HCT116 (cell line): ENCODE results near the gene PTPN7. TPM values are rescaled to one million over a fixed set of nuclear protein-coding genes. Genes with fewer than 3 reads are reported as not detected.

Experiments
- ATAC-seq: fragments of 200-7000 bp; cut with Tn5 transposase; 2 replicates; pipeline ENCODE4 v1.9.1; 2020; ENCODE audit warnings: mild to moderate bottlenecking, moderate library complexity
- BruUV-seq: library from RNA; stranded (reverse); fragments of 400-500 nt; replicated peaks from 2 replicates; lab custom pipeline; 2021; lab: Mats Ljungman, UMichigan
- CTCF ChIA-PET: fragments of 300-600 bp; sonication (Branson Sonifier 250); formaldehyde crosslinking; loops from one replicate; lab custom pipeline; 2021; ENCODE audit warnings: antibody characterized with exemption; lab: Charles Lee
- POLR2A ChIA-PET: fragments of 300-600, 350-600 bp; sonication (Branson Sonifier 250); formaldehyde crosslinking; loops from one replicate; lab custom pipeline; 2021; ENCODE audit warnings: antibody characterized with exemption; lab: Charles Lee
- RAD21 ChIA-PET, 2 experiments: fragments of 300-600 bp; sonication (Branson Sonifier 250); formaldehyde crosslinking; loops; one replicate each; lab custom pipeline; 2023; ENCODE audit warnings: low total read pairs in 2 of 2; ENCODE audit not compliant: uncharacterized antibody in 2 of 2, unreplicated experiment in 2 of 2, low non-redundant PET in 1 of 2; lab: Charles Lee
- DNase-seq: peaks from one replicate; pipeline ENCODE4 v3.0.0-alpha.2; 2010; ENCODE audit warnings: low read depth, low spot score
- H2AFZ ChIP-seq: fragments of 200-600 bp; shearing (Covaris generic), sonication (generic); 2 replicates; pipeline ENCODE4 v1.6.1; 2017; ENCODE audit warnings: low read depth, mixed run types, mixed read lengths, antibody characterized with exemption, low read length; ENCODE audit not compliant: poor library complexity, severe bottlenecking
- H3K27ac ChIP-seq: 2 replicates; pipeline ENCODE4 v1.5.1; 2012; ENCODE audit warnings: low read depth, low read length
- H3K27me3 ChIP-seq: fragments of 200-600 bp; sonication (generic); 2 replicates; pipeline ENCODE4 v1.6.1; 2016; ENCODE audit warnings: mixed run types, low read length, mixed read lengths; ENCODE audit not compliant: insufficient read depth
- H3K36me3 ChIP-seq, 2 experiments: fragments of 200-500 bp in 1 of 2; fragments of 200-600 bp in 1 of 2; sonication (Bioruptor generic) in 1 of 2; sonication (generic) in 1 of 2; 2 replicates each; pipeline versions ENCODE4 v1.5.1 to v1.6.1; 2014 to 2016; ENCODE audit warnings: low read length in 2 of 2, inconsistent platforms in 1 of 2, mixed read lengths in 1 of 2, mixed run types in 1 of 2; ENCODE audit not compliant: insufficient read depth in 2 of 2, control insufficient read depth in 1 of 2
- H3K4me1 ChIP-seq, 2 experiments: fragments of 200-600 bp in 1 of 2; sonication (generic) in 1 of 2; 2 replicates each; pipeline versions ENCODE4 v1.5.1 to v1.6.1; 2012 to 2017; ENCODE audit warnings: low read length in 2 of 2, inconsistent platforms in 1 of 2, mild to moderate bottlenecking in 1 of 2, mixed read lengths in 1 of 2, mixed run types in 1 of 2, moderate library complexity in 1 of 2; ENCODE audit not compliant: insufficient read depth in 2 of 2, control insufficient read depth in 1 of 2
- H3K4me2 ChIP-seq: fragments of 200-600 bp; sonication (generic); 2 replicates; pipeline ENCODE4 v1.6.1; 2017; ENCODE audit warnings: mixed run types, low read length, mixed read lengths
- H3K4me3 ChIP-seq, 2 experiments: fragments of 200-600 bp in 1 of 2; sonication (generic) in 1 of 2; replicated peaks in 1 of 2; 2 replicates each; pipeline ENCODE4 v1.5.1; 2011 to 2016; ENCODE audit warnings: low read length in 2 of 2, control low read depth in 1 of 2, low read depth in 1 of 2, mild to moderate bottlenecking in 1 of 2, mixed read lengths in 1 of 2, mixed run types in 1 of 2
- H3K79me2 ChIP-seq: fragments of 200-600 bp; sonication (generic); 2 replicates; pipeline ENCODE4 v1.6.1; 2017; ENCODE audit warnings: mild to moderate bottlenecking, mixed run types, low read length, moderate library complexity, mixed read lengths; ENCODE audit not compliant: insufficient read depth
- H3K9ac ChIP-seq: fragments of 200-600 bp; sonication (generic); 2 replicates; pipeline ENCODE4 v1.6.1; 2016; ENCODE audit warnings: low read length, mixed read lengths
- H3K9me2 ChIP-seq: fragments of 200-600 bp; sonication (generic), shearing (Covaris generic); 2 replicates; pipeline ENCODE4 v1.6.1; 2017; ENCODE audit warnings: mixed run types, mild to moderate bottlenecking, moderate library complexity; ENCODE audit not compliant: insufficient read depth
- H3K9me3 ChIP-seq, 2 experiments: fragments of 200-500 bp in 1 of 2; fragments of 200-600 bp in 1 of 2; sonication (Bioruptor generic) in 1 of 2; sonication (generic) in 1 of 2; 2 replicates each; pipeline ENCODE4 v1.6.1; 2014 to 2017; ENCODE audit warnings: low read length in 2 of 2, mixed read lengths in 2 of 2, inconsistent platforms in 1 of 2, low read depth in 1 of 2, mild to moderate bottlenecking in 1 of 2, mixed run types in 1 of 2, moderate library complexity in 1 of 2; ENCODE audit not compliant: control insufficient read depth in 1 of 2, insufficient read depth in 1 of 2
- H4K20me1 ChIP-seq: fragments of 200-600 bp; sonication (generic), shearing (Covaris generic); 2 replicates; pipeline ENCODE4 v1.6.1; 2017; ENCODE audit warnings: mixed run types, mild to moderate bottlenecking, moderate library complexity; ENCODE audit not compliant: insufficient read depth
- CBX3 ChIP-seq: IDR thresholded peaks from 2 replicates; pipeline ENCODE4 v1.6.1; 2012; ENCODE audit warnings: low read depth
- CTCF ChIP-seq, 3 experiments: fragments of 200-600 bp in 1 of 3; sonication (generic) in 1 of 3; IDR thresholded peaks in 2 of 3; conservative IDR thresholded peaks in 1 of 3; 2 replicates each; pipeline ENCODE4 v1.5.1; 2012 to 2017; ENCODE audit warnings: low read depth in 2 of 3, low read length in 2 of 3, antibody characterized with exemption in 1 of 3, borderline replicate concordance in 1 of 3, control low read depth in 1 of 3, mild to moderate bottlenecking in 1 of 3, mixed read lengths in 1 of 3, mixed run types in 1 of 3, moderate library complexity in 1 of 3; ENCODE audit not compliant: insufficient read depth in 1 of 3
- EGR1 ChIP-seq: IDR thresholded peaks from 2 replicates; pipeline ENCODE4 v1.6.1; 2012; ENCODE audit warnings: low read depth
- ELF1 ChIP-seq: IDR thresholded peaks from 2 replicates; pipeline ENCODE4 v1.6.1; 2012; ENCODE audit warnings: low read depth, borderline replicate concordance
- FOSL1 ChIP-seq: IDR thresholded peaks from 2 replicates; pipeline ENCODE4 v1.6.1; 2012; ENCODE audit warnings: low read depth
- POLR2A ChIP-seq: IDR thresholded peaks from 2 replicates; pipeline ENCODE4 v1.7.0; 2011; ENCODE audit warnings: borderline replicate concordance; ENCODE audit not compliant: insufficient read depth, insufficient read length; ENCODE audit errors: extremely low read depth
- POLR2AphosphoS5 ChIP-seq: IDR thresholded peaks from 2 replicates; pipeline ENCODE4 v1.6.1; 2011; ENCODE audit warnings: mild to moderate bottlenecking, low read depth, low read length, moderate library complexity
- RAD21 ChIP-seq: IDR thresholded peaks from 2 replicates; pipeline ENCODE4 v1.6.1; 2012; ENCODE audit warnings: low read depth, mild to moderate bottlenecking
- REST ChIP-seq: IDR thresholded peaks from 2 replicates; pipeline ENCODE4 v1.6.1; 2012; ENCODE audit warnings: low read depth
- SIN3A ChIP-seq: IDR thresholded peaks from 2 replicates; pipeline ENCODE4 v1.6.1; 2012; ENCODE audit warnings: low read depth
- SP1 ChIP-seq: IDR thresholded peaks from 2 replicates; pipeline ENCODE4 v1.6.1; 2012; ENCODE audit warnings: low read depth
- SRF ChIP-seq: IDR thresholded peaks from 2 replicates; pipeline ENCODE4 v1.6.1; 2012; ENCODE audit warnings: low read depth
- TCF7L2 ChIP-seq: IDR thresholded peaks from 2 replicates; pipeline ENCODE4 v1.7.0; 2011; ENCODE audit warnings: borderline replicate concordance, inconsistent platforms; ENCODE audit not compliant: insufficient read depth, insufficient read length; ENCODE audit errors: extremely low read depth
- YY1 ChIP-seq: IDR thresholded peaks from 2 replicates; pipeline ENCODE4 v1.6.1; 2011; ENCODE audit warnings: low read length, low read depth, moderate library complexity, mild to moderate bottlenecking; ENCODE audit not compliant: insufficient replicate concordance; ENCODE audit errors: extremely low read depth
- ZFX ChIP-seq: fragments of 450-650 bp; IDR thresholded peaks from 2 replicates; pipeline ENCODE4 v1.6.1; 2017
- ZNF274 ChIP-seq: fragments of 200-500 bp; sonication (Bioruptor generic); IDR thresholded peaks from 2 replicates; pipeline ENCODE4 v1.6.1; 2014; ENCODE audit warnings: mild to moderate bottlenecking, low read depth, low read length, inconsistent platforms
- intact Hi-C: fragments of 100-400 bp; cut with micrococcal nuclease; formaldehyde crosslinking; loops from 2 replicates; pipeline ENCODE4 v1.10.0; 2022
- total RNA-seq: library from RNA; stranded (reverse); gene quantifications from one replicate; pipeline ENCODE4 v1.2.1, GENCODE V29; 2021; ENCODE audit not compliant: unreplicated experiment
- TF ChIP-seq, protein P1 (sequence below): IDR thresholded peaks from 2 replicates; pipeline ENCODE4 v1.6.1; 2012
- TF ChIP-seq, protein P2 (sequence below): IDR thresholded peaks from 2 replicates; pipeline ENCODE4 v1.6.1; 2012
- TF ChIP-seq, protein P3 (sequence below): IDR thresholded peaks from 2 replicates; pipeline ENCODE4 v1.6.1; 2011; ENCODE audit warnings: mild to moderate bottlenecking, low read length, moderate library complexity; ENCODE audit not compliant: insufficient replicate concordance; ENCODE audit errors: extremely low read depth

Gene PTPN7
- total RNA-seq, 1 experiment from 2014 or later, result 0.76 TPM

DNA sequence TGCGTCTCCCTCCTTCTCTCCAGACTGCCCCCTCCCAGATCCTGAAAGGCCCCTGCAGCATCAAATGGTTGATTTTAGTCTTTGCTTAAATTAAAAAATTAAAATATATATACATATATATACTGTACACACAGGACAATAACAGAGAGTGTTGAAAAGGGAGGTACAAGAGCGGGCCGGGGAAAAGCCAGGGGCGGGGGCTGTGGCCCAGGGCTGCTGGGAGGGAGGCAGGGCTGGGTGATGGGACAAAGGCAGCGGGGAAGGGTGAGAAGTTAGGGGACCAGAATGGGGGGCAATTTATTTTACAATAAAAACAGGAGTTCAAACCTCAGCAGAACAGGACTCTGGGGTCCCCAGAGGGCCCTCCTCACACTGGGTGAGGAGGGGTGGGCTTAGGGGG, 26.4 kb downstream of the PTPN7 start:
- Histone ChIP-seq H2AFZ (no peak overlapping the region), H3K9me3 (no peaks in the 10 kb centered on the region), H3K36me3 (peaks cover 7 to 18% of the 10 kb centered on the region in 2 experiments; a peak in 3 of 4 replicates)
- TF ChIP-seq ZNF274 (no peak), REST (no peak), CTCF (IDR thresholded peaks at IDR 0.05 in 2 of 3, conservative IDR thresholded peaks at IDR 0.05 in 1 of 3; ENCODE audit: borderline replicate concordance in 1 of 3, insufficient read depth in 1 of 3, low read depth in 2 of 3, low read length in 2 of 3) (no peak), EGR1 (no peak), POLR2A (no peak), RAD21 (no peak), SIN3A (no peak), TCF7L2 (no peak), YY1 (no peak), SRF (no peak), ELF1 (no peak), FOSL1 (no peak), ZFX (no peak), SP1 (no peak), CBX3 (no peak), POLR2AphosphoS5 (no peak)
- TF ChIP-seq, protein P1, sequence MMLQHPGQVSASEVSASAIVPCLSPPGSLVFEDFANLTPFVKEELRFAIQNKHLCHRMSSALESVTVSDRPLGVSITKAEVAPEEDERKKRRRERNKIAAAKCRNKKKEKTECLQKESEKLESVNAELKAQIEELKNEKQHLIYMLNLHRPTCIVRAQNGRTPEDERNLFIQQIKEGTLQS, result no peak
- TF ChIP-seq, protein P2, sequence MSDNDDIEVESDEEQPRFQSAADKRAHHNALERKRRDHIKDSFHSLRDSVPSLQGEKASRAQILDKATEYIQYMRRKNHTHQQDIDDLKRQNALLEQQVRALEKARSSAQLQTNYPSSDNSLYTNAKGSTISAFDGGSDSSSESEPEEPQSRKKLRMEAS, result no peak
- TF ChIP-seq, protein P3, sequence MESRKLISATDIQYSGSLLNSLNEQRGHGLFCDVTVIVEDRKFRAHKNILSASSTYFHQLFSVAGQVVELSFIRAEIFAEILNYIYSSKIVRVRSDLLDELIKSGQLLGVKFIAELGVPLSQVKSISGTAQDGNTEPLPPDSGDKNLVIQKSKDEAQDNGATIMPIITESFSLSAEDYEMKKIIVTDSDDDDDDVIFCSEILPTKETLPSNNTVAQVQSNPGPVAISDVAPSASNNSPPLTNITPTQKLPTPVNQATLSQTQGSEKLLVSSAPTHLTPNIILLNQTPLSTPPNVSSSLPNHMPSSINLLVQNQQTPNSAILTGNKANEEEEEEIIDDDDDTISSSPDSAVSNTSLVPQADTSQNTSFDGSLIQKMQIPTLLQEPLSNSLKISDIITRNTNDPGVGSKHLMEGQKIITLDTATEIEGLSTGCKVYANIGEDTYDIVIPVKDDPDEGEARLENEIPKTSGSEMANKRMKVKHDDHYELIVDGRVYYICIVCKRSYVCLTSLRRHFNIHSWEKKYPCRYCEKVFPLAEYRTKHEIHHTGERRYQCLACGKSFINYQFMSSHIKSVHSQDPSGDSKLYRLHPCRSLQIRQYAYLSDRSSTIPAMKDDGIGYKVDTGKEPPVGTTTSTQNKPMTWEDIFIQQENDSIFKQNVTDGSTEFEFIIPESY, result no peak
- TF ChIP-seq, all 23 proteins: peak for 0
- no peaks in the 10 kb centered on the region for H3K27me3 ChIP-seq
- DNase-seq (no peak), ATAC-seq (no peak)
- POLR2A ChIA-PET, result no interaction called here
- H4K20me1 ChIP-seq, result no peaks in the 10 kb centered on the region
- no peak overlapping the region for H3K27ac ChIP-seq
- no peak overlapping the region for H3K4me3 ChIP-seq
- no TSS peak for BruUV-seq
- no peak overlapping the region for H3K4me2 ChIP-seq
- CTCF ChIA-PET, result interaction anchor here (0.9 to 3.5 kb wide), 3 partner anchors 11 to 238 kb away, joined by 3 to 13 read pairs (median 11); partner anchors contain the start of gene GPR37L1
- no peaks in the 10 kb centered on the region for H3K9me2 ChIP-seq
- RAD21 ChIA-PET, result no interaction called here
- intact Hi-C loops, result no loop called here
- peaks cover 10% of the 10 kb centered on the region; the same call in 1 of the 2 replicates for H3K79me2 ChIP-seq
- peaks cover 0 to 4% of the 10 kb centered on the region in 2 experiments; a peak in 1 of 4 replicates for H3K4me1 ChIP-seq
- no peak overlapping the region for H3K9ac ChIP-seq
